ENCODE results near the gene RNU4-1. TPM values are rescaled to one million over a fixed set of nuclear protein-coding genes. Genes with fewer than 3 reads are reported as not detected.

RNU4-1 gene
- total and polyA plus RNA-seq, 2 donors (not counting 3 experiments of a cell fraction or from before 2014, with no cell fraction given), result under 0.01 to 2,141 TPM

GRCh38 chr12:120290609-120291305, 2.3 kb downstream of the RNU4-1 start:
- DNase-seq (ENCODE audit: low read depth, low spot score) (peak; percentile 22), FAIRE-seq (no peak)
- intact Hi-C loops (cut with micrococcal nuclease) (loop anchor here (1.0 kb wide), 4 partner anchors 25 to 172 kb away; partner anchors contain the start of genes PXN and RPLP0), dilution Hi-C loops (cut with MboI; ENCODE audit: extremely low pct_ligation_motif_present, low sequenced_read_pairs) (no loop called here)
- ChIA-PET POLR2A (interaction anchor here (0.7 to 4.9 kb wide), 32 partner anchors 8 to 1933 kb away, joined by 3 to 211 read pairs (median 10); partner anchors contain the start of genes PXN, RAB35, RPLP0 and SIRT4), CTCF (interaction anchor here (1.0 to 4.9 kb wide), 10 partner anchors 11 to 91 kb away, joined by 3 to 99 read pairs (median 12); partner anchors contain the start of genes PXN, RPLP0 and SIRT4)
- H3K27ac ChIP-seq (ENCODE audit: insufficient read depth, low read depth, low read length), result peak overlapping the region; percentile 19
- H3K27me3 ChIP-seq (ENCODE audit: control insufficient read depth in 2 of 2, insufficient read depth in 2 of 2, low read length in 2 of 2), result no peaks in the 10 kb centered on the region
- peak overlapping the region; percentile 28 for H3K4me2 ChIP-seq (ENCODE audit: insufficient read depth, low read length)
- H4K20me1 ChIP-seq (replicated peaks; ENCODE audit: control insufficient read depth, extremely low read depth, insufficient read depth, low read length), result no peaks in the 10 kb centered on the region
- no peaks in the 10 kb centered on the region for H3K9me3 ChIP-seq (replicated peaks; ENCODE audit: control insufficient read depth, insufficient read depth, low read length)
- no peaks in the 10 kb centered on the region for H3K36me3 ChIP-seq (ENCODE audit: control insufficient read depth in 2 of 2, extremely low read depth in 1 of 2, insufficient read depth in 2 of 2, low read length in 2 of 2)
- TF ChIP-seq MAX (IDR thresholded peaks at IDR 0.05; ENCODE audit: insufficient read depth, insufficient read length), result no peak
- no peak for TF ChIP-seq POLR2A (IDR thresholded peaks at IDR 0.05; ENCODE audit: low read depth, low read length)
- TF ChIP-seq CTCF (IDR thresholded peaks at IDR 0.05; ENCODE audit: extremely low read depth in 1 of 2, insufficient read depth in 1 of 2, low read depth in 1 of 2, low read length in 2 of 2), result no peak
- no peak for TF ChIP-seq MYC (IDR thresholded peaks at IDR 0.05; ENCODE audit: low read depth, low read length)
- no peak for TF ChIP-seq GATA2 (IDR thresholded peaks at IDR 0.05; ENCODE audit: insufficient read depth, insufficient read length, low read depth, low read length)
- TF ChIP-seq POLR2AphosphoS5 (IDR thresholded peaks at IDR 0.05; ENCODE audit: insufficient read depth, low read depth, low read length), result no peak
- peaks cover 9% of the 10 kb centered on the region for H3K4me1 ChIP-seq (ENCODE audit: control insufficient read depth, extremely low read depth, insufficient read depth, low read length)
- no peak overlapping the region for H2AFZ ChIP-seq (ENCODE audit: low read depth, low read length)
- H3K9ac ChIP-seq (replicated peaks; ENCODE audit: extremely low read depth, insufficient read depth, low read length), result peak overlapping the region; percentile 8
- H3K79me2 ChIP-seq (ENCODE audit: control insufficient read depth, insufficient read depth, low read length), result no peaks in the 10 kb centered on the region
- H3K9me1 ChIP-seq (replicated peaks; ENCODE audit: control insufficient read depth, extremely low read depth, insufficient read depth, low read length), result no peaks in the 10 kb centered on the region
- no TSS peak for BruUV-seq (replicated peaks)
- peak overlapping the region in 2 of 3 experiments; percentile 4 to 26 for H3K4me3 ChIP-seq (replicated peaks in 1 of 3; ENCODE audit: insufficient read depth in 1 of 3, low read depth in 1 of 3, low read length in 3 of 3)
